Uterus (tissue), 2 donors: ENCODE data around the gene H2AZ1.

ENCODE experiments used
- CTCF ChIP-seq, 4 experiments: fragments of 200-600 bp in 2 of 4; fragments of 450-650 bp in 2 of 4; sonication (generic) in 2 of 4; IDR thresholded peaks; one replicate each; pipeline ENCODE4 v1.5.1; 2016 to 2019; ENCODE audit warnings: antibody characterized with exemption in 4 of 4, mild to moderate bottlenecking in 2 of 4, moderate library complexity in 1 of 4
- POLR2A ChIP-seq, 2 donors: fragments of 450-650 bp; IDR thresholded peaks; one replicate each; pipeline ENCODE4 v1.6.1; 2016; ENCODE audit warnings: antibody characterized with exemption in 2 of 2, mild to moderate bottlenecking in 1 of 2, moderate library complexity in 1 of 2

- TF ChIP-seq CTCF (IDR thresholded peaks at IDR 0.05) (no peak), POLR2A (IDR thresholded peaks at IDR 0.05) (no peak)
These were observed 28.9 kb downstream of the H2AZ1 start for GRCh38 chr4:99921174-99921573.
